ENCODE measurements around the gene PLEKHD1. TPM values are rescaled to one million over a fixed set of nuclear protein-coding genes. Genes with fewer than 3 reads are reported as not detected.

PLEKHD1 gene
- total and polyA plus RNA-seq, 2 donors (not counting 1 experiment from before 2014, with no cell fraction given) = under 0.01 to 0.01 TPM

- H2AFZ ChIP-seq (ENCODE audit: low read length) = no peak overlapping the region
- H4K20me1 ChIP-seq (ENCODE audit: control insufficient read depth, extremely low read depth, insufficient read depth, low read length) = no peaks in the 10 kb centered on the region
- no peak for DNase-seq (ENCODE audit: low read depth in 2 of 2)
- H3K4me3 ChIP-seq (replicated peaks in 1 of 4; ENCODE audit: control extremely low read depth in 1 of 4, insufficient read depth in 1 of 4, low read depth in 3 of 4, low read length in 4 of 4) = no peak overlapping the region
- H3K9ac ChIP-seq (ENCODE audit: insufficient read depth, low read length) = no peak overlapping the region
- H3K36me3 ChIP-seq (ENCODE audit: control insufficient read depth, insufficient read depth, low read length) = no peaks in the 10 kb centered on the region
- no peaks in the 10 kb centered on the region for H3K9me3 ChIP-seq (ENCODE audit: control insufficient read depth, insufficient read depth, low read depth, low read length)
- H3K4me1 ChIP-seq (ENCODE audit: control insufficient read depth, extremely low read depth, insufficient read depth, low read length) = no peaks in the 10 kb centered on the region
- H3K4me2 ChIP-seq (ENCODE audit: extremely low read depth, insufficient read depth, low read length) = no peak overlapping the region
- H3K79me2 ChIP-seq (ENCODE audit: control insufficient read depth, insufficient read depth, low read length) = no peaks in the 10 kb centered on the region
- peaks cover 38% of the 10 kb centered on the region for H3K27me3 ChIP-seq (ENCODE audit: control insufficient read depth, insufficient read depth, low read length)
- no peak for TF ChIP-seq EZH2 (IDR thresholded peaks at IDR 0.05; ENCODE audit: low read length, missing control alignments)
- TF ChIP-seq CTCF (conservative IDR thresholded peaks at IDR 0.05 in 1 of 2, IDR thresholded peaks at IDR 0.05 in 1 of 2; ENCODE audit: low read depth in 1 of 2, low read length in 2 of 2) = no peak
- H3K27ac ChIP-seq (ENCODE audit: insufficient read depth, low read length) = no peak overlapping the region
Observed at GRCh38 chr14:69479696-69480095, 4.8 kb upstream of the PLEKHD1 start.

- H3K27me3 ChIP-seq (ENCODE audit: control insufficient read depth, insufficient read depth, low read length) = peaks cover 43% of the 10 kb centered on the region
- no peak overlapping the region for H3K4me2 ChIP-seq (ENCODE audit: extremely low read depth, insufficient read depth, low read length)
- H2AFZ ChIP-seq (ENCODE audit: low read length) = no peak overlapping the region
- H3K9ac ChIP-seq (ENCODE audit: insufficient read depth, low read length) = no peak overlapping the region
- no peaks in the 10 kb centered on the region for H3K36me3 ChIP-seq (ENCODE audit: control insufficient read depth, insufficient read depth, low read length)
- no peak overlapping the region for H3K27ac ChIP-seq (ENCODE audit: insufficient read depth, low read length)
- TF ChIP-seq CTCF (conservative IDR thresholded peaks at IDR 0.05 in 1 of 2, IDR thresholded peaks at IDR 0.05 in 1 of 2; ENCODE audit: low read depth in 1 of 2, low read length in 2 of 2) (no peak), EZH2 (IDR thresholded peaks at IDR 0.05; ENCODE audit: low read length, missing control alignments) (no peak)
- H3K9me3 ChIP-seq (ENCODE audit: control insufficient read depth, insufficient read depth, low read depth, low read length) = no peaks in the 10 kb centered on the region
- no peaks in the 10 kb centered on the region for H3K79me2 ChIP-seq (ENCODE audit: control insufficient read depth, insufficient read depth, low read length)
- H3K4me1 ChIP-seq (ENCODE audit: control insufficient read depth, extremely low read depth, insufficient read depth, low read length) = no peaks in the 10 kb centered on the region
- H4K20me1 ChIP-seq (ENCODE audit: control insufficient read depth, extremely low read depth, insufficient read depth, low read length) = no peaks in the 10 kb centered on the region
- no peak overlapping the region for H3K4me3 ChIP-seq (replicated peaks in 1 of 4; ENCODE audit: control extremely low read depth in 1 of 4, insufficient read depth in 1 of 4, low read depth in 3 of 4, low read length in 4 of 4)
- no peak for DNase-seq (ENCODE audit: low read depth in 2 of 2)
Observed at GRCh38 chr14:69480136-69480535, 4.4 kb upstream of the PLEKHD1 start.

GRCh38 chr14:69481815-69482568 lies 2.5 kb upstream of the PLEKHD1 start:
- DNase-seq (ENCODE audit: low read depth in 2 of 2) = no peak
- no peaks in the 10 kb centered on the region for H3K9me3 ChIP-seq (ENCODE audit: control insufficient read depth, insufficient read depth, low read depth, low read length)
- peaks cover 59% of the 10 kb centered on the region for H3K27me3 ChIP-seq (ENCODE audit: control insufficient read depth, insufficient read depth, low read length)
- H3K36me3 ChIP-seq (ENCODE audit: control insufficient read depth, insufficient read depth, low read length) = no peaks in the 10 kb centered on the region
- no peaks in the 10 kb centered on the region for H3K79me2 ChIP-seq (ENCODE audit: control insufficient read depth, insufficient read depth, low read length)
- H3K27ac ChIP-seq (ENCODE audit: insufficient read depth, low read length) = no peak overlapping the region
- no peak overlapping the region for H3K9ac ChIP-seq (ENCODE audit: insufficient read depth, low read length)
- H4K20me1 ChIP-seq (ENCODE audit: control insufficient read depth, extremely low read depth, insufficient read depth, low read length) = no peaks in the 10 kb centered on the region
- H3K4me2 ChIP-seq (ENCODE audit: extremely low read depth, insufficient read depth, low read length) = no peak overlapping the region
- no peak overlapping the region for H3K4me3 ChIP-seq (replicated peaks in 1 of 4; ENCODE audit: control extremely low read depth in 1 of 4, insufficient read depth in 1 of 4, low read depth in 3 of 4, low read length in 4 of 4)
- H3K4me1 ChIP-seq (ENCODE audit: control insufficient read depth, extremely low read depth, insufficient read depth, low read length) = no peaks in the 10 kb centered on the region
- no peak for TF ChIP-seq EZH2 (IDR thresholded peaks at IDR 0.05; ENCODE audit: low read length, missing control alignments)
- no peak overlapping the region for H2AFZ ChIP-seq (ENCODE audit: low read length)

Measured in fibroblast of lung (primary cell).